GM12874 (cell line): ENCODE data around the gene LGI2.

Experiments used
- TF ChIP-seq, protein P1 (sequence below): IDR thresholded peaks from 2 replicates; pipeline ENCODE4 v1.5.1; 2011; ENCODE audit warnings: low read depth, mild to moderate bottlenecking, control low read depth, low read length, moderate library complexity; ENCODE audit not compliant: insufficient read depth

Gene LGI2

DNA sequence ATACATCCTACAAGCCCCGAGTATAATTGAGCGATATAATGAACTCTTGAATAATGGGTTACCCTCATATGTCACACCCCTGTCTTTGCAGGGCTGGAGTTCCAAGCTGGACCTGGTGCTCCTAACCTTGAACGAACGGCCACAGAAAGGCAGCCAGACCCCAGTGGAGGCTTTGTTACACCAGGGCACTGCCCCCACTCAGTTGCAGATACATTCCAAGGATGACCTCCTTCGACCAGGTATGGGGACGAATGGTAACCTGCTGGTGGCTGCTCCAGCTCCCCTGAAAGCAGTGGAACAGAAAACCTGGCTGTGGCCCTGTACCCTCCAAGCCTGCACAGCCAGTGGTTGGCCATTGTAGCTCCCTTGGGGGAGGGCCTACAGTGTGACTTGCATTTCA is 61.3 kb downstream of the LGI2 start:
- TF ChIP-seq, protein P1, sequence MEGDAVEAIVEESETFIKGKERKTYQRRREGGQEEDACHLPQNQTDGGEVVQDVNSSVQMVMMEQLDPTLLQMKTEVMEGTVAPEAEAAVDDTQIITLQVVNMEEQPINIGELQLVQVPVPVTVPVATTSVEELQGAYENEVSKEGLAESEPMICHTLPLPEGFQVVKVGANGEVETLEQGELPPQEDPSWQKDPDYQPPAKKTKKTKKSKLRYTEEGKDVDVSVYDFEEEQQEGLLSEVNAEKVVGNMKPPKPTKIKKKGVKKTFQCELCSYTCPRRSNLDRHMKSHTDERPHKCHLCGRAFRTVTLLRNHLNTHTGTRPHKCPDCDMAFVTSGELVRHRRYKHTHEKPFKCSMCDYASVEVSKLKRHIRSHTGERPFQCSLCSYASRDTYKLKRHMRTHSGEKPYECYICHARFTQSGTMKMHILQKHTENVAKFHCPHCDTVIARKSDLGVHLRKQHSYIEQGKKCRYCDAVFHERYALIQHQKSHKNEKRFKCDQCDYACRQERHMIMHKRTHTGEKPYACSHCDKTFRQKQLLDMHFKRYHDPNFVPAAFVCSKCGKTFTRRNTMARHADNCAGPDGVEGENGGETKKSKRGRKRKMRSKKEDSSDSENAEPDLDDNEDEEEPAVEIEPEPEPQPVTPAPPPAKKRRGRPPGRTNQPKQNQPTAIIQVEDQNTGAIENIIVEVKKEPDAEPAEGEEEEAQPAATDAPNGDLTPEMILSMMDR: no peak

DNA sequence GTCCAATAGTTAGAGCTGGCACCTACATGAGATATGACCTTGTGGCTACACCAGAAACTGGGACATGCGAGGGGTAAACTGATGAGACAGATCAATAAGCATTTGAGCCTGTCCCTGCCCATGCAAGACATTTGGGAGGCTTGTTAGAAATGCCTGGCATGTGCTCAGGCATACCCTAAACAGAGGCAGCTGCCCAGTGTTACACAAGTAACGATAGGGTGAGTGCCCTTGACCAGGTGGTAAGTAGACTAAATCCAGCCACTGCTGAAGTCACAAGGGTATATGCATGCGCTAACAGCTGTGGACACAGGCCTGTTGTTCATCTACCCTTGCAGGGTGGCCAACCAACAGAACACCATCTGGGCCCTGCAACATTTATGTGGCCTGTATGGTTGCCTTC is 61.8 kb downstream of the LGI2 start:
- TF ChIP-seq, protein P1: no peak

DNA sequence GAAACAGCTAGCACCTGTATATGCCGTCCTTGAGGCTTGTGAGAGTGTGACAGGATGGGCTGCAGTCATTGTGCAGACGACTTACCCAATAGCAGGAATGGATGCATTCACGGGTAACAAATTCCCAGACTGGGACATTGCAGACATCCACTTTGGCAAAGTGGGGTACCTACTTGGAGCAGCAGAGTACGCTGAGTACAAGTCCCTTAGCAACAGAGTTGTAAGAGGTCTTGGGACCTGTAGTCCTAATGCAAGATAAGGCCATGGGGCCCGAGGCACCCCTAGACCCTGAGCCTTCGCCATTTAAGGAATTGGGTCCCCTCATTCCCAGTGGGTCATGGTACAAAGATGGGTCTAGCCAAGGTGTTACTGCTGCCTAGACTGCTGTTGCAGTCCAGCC is 62.5 kb downstream of the LGI2 start:
- TF ChIP-seq, protein P1: no peak

DNA sequence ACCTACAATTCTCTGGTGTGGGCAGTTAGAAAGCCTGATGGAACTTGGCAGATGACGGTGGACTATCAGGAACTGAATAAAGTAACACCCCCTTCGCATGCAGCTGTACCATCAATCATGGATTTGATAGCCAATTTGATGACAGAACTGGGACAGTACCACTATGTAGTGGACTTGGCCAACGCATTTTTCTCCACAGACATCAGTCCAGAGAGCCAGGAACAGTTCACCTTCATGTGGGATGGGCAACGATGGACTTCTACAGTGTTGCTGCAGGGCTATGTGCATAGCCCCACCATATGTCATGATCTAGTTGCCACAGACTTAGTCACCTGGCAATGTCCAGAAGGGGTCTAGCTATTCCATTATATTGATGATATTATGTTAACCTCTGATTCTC is 63.4 kb downstream of the LGI2 start:
- TF ChIP-seq, protein P1: no peak

DNA sequence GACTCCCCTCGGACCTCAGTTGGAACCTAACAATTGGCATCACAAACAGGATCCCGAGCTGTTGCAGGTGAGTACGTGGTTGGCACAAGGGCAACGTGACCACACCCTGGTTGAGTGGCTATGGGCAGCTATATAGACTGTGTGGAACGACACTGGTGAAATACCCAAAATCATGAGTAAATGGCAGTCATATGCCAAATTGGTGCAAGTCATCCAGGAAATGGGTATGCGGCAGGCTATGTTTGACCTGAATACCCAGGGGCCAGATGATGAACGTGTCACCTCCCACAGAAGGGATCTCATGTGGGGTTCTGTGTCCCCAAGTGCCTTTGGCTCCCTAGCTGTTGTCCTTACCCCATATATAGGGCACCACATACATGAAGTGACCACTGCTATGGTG is 64.7 kb downstream of the LGI2 start:
- TF ChIP-seq, protein P1: no peak

DNA sequence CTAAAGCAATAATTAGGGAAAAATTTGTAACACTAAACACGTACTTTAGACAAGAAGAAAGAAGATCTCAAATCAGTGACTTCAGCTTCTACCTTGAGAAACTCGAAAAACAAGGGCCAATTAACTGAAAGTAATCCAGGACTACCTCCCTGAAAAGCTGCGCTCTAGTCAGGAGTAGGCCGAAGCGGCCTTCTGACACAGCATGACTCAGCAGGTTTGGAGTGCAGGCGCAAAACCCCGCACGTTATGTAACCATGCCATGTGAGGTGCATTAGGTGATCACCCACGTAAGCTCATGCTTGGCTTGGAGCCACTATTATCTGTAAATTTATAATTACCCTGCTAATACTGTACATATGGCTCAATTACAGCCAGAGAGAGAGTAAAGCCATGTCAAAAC is 65.1 kb downstream of the LGI2 start:
- TF ChIP-seq, protein P1: no peak

DNA sequence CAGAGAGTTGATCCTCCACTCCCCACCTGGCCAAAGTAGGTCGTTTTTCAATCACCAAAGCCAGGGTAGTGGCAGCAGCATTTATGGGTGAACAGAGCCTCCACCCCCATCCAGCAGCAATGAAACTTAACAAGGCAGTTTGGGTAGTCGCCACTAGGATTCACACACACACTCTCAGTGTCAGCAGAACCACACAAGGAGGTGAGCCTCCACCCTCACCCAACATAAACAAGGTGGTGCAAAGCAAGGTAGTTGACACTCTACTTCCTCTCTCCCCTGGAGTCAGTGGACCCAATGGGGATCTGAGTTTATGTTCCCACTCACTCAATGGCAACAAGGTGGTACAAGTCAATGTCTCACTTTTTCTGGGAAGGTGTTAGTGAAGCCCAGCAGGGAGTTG is 67.5 kb downstream of the LGI2 start:
- TF ChIP-seq, protein P1: no peak

DNA sequence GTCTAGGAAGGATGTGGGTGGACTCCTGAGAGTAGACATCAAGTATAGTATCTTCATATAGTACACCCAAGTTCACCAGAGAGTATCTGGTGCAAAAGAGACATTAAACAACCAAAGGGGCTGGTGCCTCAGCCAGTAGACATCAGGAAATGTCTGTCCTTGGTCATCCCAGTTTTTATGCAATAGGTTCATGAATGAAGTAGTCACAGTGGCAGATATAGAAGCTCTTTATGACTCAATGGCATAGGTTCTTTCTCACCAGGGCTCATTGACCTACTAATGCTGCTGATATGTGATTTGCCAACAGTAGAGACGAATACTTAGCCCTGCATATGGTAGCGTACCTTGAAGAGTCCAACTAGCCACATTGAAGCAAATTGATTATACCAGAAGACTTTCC is 72.9 kb downstream of the LGI2 start:
- TF ChIP-seq, protein P1: no peak
